ENCODE results near the gene MYLK3.

Gene MYLK3

DNA sequence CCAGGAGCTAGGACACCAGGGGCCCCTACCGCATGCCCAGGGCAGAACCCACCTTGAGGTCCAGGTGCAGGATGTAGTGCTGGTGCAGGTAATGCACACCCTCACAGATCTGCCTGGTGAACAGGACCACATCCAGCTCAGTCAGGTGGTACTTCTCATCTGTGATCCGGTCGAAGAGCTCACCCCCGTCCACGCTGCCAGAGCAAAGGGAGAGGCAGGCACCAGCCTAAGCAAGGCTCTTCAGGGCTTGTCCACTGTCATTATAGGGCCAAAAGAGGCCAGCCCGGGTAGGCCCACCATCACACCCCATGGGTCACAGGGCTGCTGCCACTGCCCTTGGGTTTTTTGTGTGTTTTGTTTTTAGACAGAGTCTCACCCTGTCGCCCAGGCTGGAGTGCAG lies 21.0 kb downstream of the MYLK3 start:
- DNase-seq (ENCODE audit: low read depth), result no peak

GRCh38 chr16:46721885-46722284 lies 26.3 kb downstream of the MYLK3 start:
- DNase-seq (ENCODE audit: low read depth), result no peak

- no peak for DNase-seq (ENCODE audit: low read depth)
Measured at GRCh38 chr16:46720619-46721018, 27.5 kb downstream of the MYLK3 start.

GRCh38 chr16:46719528-46719927 lies 28.6 kb downstream of the MYLK3 start:
- DNase-seq (ENCODE audit: low read depth), result no peak

DNA sequence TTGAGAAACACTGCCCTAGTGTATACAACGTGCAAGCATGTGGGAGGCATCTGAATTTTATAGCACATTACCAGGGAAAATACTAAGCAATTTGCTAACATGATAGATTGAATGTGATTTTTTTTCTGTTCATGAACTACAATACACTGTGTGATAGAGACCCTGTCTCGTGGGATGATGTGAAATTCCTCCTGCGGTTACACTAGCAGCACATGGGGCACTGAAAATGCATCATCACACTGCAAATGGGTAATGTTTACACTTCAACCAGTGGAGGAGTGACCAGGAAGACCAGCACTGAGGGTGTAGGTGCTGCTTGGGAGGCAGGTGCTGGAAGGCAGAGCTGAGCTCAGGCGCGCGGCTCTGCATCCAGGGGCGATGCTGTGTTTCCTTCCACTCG lies 29.9 kb downstream of the MYLK3 start:
- no peak for DNase-seq (ENCODE audit: low read depth)

- no peak for DNase-seq (ENCODE audit: low read depth)
Measured at GRCh38 chr16:46717692-46718091, 30.5 kb downstream of the MYLK3 start.

GRCh38 chr16:46715769-46716305 lies 32.3 kb downstream of the MYLK3 start:
- peak; percentile 44 for DNase-seq (ENCODE audit: low read depth)

GRCh38 chr16:46714797-46715591 lies 33.1 kb downstream of the MYLK3 start:
- DNase-seq (ENCODE audit: low read depth), result no peak

GRCh38 chr16:46713634-46714033 lies 34.5 kb downstream of the MYLK3 start:
- no peak for DNase-seq (ENCODE audit: low read depth)

DNA sequence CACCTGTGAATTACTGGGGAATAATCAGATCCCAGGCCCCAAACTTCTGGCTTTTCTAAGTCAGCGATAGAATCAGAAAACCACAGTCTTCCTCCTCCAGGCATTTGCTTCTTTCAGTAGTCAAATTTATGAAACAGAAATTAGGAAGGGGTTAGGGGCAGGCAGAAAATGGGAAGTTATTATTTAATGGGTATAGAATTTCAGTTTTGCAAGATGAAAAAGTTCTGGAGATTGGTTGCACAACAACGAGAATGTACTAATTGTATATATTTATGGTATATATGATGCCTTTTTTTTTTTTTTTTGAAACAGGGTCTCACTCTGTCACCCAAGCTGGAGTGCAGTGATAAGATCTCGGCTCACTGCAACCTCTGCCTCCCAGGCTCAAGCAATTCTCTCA lies 35.2 kb downstream of the MYLK3 start:
- no peak for DNase-seq (ENCODE audit: low read depth)

- DNase-seq (ENCODE audit: low read depth), result no peak
Measured at GRCh38 chr16:46711106-46712058, 36.8 kb downstream of the MYLK3 start.

DNA sequence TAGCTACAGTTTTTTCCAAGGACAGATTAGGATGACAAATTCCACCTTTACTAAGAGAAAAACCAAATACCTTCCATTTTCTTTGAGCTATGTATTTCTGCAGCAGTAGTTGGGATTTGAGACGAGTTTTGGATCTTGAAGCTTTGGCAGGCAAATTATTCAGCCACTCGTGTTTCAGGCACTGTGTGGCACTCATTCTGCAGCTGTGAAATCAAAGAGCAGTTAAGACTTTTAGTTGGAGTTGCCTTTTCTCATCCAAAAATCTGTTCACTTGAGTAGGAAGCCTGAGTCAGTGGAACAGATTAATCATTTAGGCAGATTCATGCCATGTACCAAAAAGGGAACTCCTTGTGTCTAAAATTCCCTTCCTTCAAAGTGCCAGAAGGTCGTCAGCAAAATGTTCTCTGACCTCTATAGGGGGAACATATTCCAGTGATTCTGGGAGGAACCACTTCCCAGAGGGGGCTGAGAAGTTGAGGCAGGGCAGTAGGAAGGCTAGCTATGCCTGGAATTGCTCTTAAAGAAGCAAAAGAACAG lies 38.6 kb downstream of the MYLK3 start:
- no peak for DNase-seq (ENCODE audit: low read depth)

DNA sequence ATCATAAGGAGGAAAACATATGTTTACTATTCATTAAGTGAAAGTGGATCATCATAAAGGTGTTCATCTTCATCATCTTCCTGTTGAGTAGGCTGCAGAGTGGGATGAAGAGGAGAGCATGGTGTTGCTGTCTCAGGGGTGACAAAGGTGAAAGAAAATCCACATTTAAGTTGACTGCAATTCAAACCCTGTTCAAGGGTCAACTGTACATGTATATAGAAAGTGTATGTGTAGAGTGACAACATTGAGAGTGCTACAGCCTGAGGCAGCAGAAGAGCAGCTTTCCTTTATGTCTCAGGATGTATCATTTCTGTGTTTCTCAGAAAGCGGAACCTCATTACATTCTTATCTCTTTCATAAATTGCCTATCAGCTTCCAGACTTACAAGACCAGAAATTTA lies 41.5 kb downstream of the MYLK3 start:
- no peak for DNase-seq (ENCODE audit: low read depth)

DNA sequence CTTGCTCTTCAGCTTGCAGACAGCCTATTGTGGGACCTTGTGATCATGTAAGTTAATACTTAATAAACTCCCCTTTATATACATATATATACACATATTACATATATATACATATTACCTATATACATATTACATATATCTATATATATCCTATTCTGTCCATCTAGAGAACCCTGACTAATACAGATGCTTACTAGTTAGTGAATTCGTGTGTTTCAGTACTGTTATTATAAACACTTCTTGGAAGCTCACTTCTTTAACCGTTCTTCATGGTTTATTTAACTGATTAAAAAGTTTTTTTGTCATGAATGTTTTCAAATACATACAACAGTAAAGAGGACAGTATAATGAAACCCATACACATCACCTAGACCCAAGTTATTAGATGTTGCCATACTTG lies 46.1 kb downstream of the MYLK3 start:
- no peak for DNase-seq (ENCODE audit: low read depth)

GRCh38 chr16:46701615-46702014 lies 46.5 kb downstream of the MYLK3 start:
- no peak for DNase-seq (ENCODE audit: low read depth)

GRCh38 chr16:46700048-46700447 lies 48.1 kb downstream of the MYLK3 start:
- DNase-seq (ENCODE audit: low read depth), result no peak

GRCh38 chr16:46696957-46697356 lies 51.2 kb downstream of the MYLK3 start:
- no peak for DNase-seq (ENCODE audit: low read depth)

- no peak for DNase-seq (ENCODE audit: low read depth)
Measured at GRCh38 chr16:46695937-46696336, 52.2 kb downstream of the MYLK3 start.

GRCh38 chr16:46693598-46693997 lies 54.5 kb downstream of the MYLK3 start:
- DNase-seq (ENCODE audit: low read depth), result no peak

- peak; percentile 25 for DNase-seq (ENCODE audit: low read depth)
Measured at GRCh38 chr16:46691726-46692125, 56.4 kb downstream of the MYLK3 start.

- peak; percentile 35 for DNase-seq (ENCODE audit: low read depth)
Measured at GRCh38 chr16:46690281-46691178, 57.6 kb downstream of the MYLK3 start.

Measured in fibroblast of gingiva (primary cell).